Skin epidermis (tissue), 12 donors: ENCODE data around the gene CUL5.
"Not testable (repeated sequence)": the region's sequence is repeated elsewhere in the genome, so short reads cannot be mapped to it uniquely, and the experiment has no call there.

Experiments used
- H3K27ac ChIP-seq, 21 experiments: fragments of 200-600 bp; sonication (generic) in 11 of 21; one replicate each; pipeline ENCODE4 v1.5.0; 2020; ENCODE audit warnings: mild to moderate bottlenecking in 3 of 21, inconsistent platforms in 2 of 21, moderate library complexity in 2 of 21
- H3K4me3 ChIP-seq, 7 experiments: fragments of 200-600 bp; sonication (generic) in 2 of 7; one replicate each; pipeline ENCODE4 v1.5.0; 2020; ENCODE audit warnings: inconsistent platforms in 2 of 7, mild to moderate bottlenecking in 2 of 7, moderate library complexity in 1 of 7

The CUL5 gene

DNA sequence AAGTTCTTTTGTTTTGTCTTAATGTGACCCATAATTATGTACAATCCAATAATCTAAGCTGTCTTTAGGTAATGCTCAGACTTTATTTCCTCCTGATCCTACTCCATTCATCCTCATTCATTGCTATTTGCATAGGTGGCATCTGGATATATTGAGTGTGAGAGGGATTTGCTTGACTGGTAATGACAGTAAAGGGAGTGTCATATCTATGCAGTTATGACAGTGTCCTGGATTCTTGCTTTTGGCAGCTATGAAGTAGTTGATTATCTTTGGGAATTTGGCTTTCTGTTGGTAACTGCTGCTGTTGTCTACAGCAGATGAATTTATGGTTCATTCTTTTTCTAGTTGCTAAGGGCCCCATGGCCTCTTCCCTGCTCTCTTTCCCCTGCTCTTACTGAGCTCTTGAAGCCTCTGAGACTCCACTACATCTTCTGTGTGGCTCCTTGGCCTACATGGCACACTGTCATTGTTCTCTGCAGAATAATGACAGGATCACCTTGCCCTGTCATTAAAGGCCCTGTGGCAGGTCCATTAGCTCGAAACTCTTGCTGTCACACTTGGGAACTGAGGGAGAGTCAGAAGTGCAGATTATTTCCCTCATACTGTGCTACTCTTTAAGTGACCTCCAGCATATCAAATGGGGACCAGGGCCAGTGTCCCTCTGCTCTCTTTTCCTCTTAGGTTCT lies 92.5 kb downstream of the CUL5 start:
- Histone ChIP-seq H3K4me3 (no peak overlapping the region), H3K27ac (no peak overlapping the region)

DNA sequence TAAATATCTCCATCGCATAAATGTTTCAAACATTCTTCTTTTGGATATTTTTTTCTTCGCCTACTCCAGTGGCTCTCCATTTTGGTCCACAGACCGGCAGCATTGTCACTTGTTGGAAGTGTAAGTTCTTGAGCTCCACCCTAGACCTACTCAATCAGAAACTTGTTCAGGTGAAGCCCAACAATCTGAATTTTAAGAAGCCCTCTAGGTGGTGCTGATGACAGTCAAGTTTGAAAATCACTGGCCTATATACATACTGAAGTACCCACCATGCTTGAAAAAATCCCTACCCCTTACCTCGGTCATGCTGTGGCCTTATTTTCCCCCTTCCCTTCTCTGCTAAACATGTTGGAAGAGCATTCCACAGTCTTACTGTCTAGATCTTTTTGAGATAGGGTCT lies 102.4 kb downstream of the CUL5 start:
- Histone ChIP-seq H3K4me3 (no peak overlapping the region), H3K27ac (no peak overlapping the region)

DNA sequence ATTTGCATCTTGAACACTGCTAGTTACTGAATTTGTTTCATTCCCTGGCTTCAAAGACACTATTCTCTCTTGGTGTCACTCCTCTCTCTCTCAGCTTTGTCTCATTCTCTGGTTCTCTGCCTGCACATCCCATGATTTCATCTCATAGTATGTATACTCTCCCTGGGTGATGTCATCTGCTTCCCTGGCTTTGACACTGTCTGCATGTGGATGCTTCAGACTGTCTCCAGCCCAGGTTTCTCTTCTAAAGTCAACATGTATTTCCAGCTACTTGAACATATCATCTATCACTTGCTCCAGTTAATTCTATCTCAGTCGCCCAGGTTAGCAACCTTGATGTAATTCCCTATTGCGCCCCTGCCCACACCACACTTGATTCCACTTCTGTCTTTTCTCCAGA lies 103.4 kb downstream of the CUL5 start:
- H3K27ac ChIP-seq = no peak overlapping the region
- no peak overlapping the region for H3K4me3 ChIP-seq

DNA sequence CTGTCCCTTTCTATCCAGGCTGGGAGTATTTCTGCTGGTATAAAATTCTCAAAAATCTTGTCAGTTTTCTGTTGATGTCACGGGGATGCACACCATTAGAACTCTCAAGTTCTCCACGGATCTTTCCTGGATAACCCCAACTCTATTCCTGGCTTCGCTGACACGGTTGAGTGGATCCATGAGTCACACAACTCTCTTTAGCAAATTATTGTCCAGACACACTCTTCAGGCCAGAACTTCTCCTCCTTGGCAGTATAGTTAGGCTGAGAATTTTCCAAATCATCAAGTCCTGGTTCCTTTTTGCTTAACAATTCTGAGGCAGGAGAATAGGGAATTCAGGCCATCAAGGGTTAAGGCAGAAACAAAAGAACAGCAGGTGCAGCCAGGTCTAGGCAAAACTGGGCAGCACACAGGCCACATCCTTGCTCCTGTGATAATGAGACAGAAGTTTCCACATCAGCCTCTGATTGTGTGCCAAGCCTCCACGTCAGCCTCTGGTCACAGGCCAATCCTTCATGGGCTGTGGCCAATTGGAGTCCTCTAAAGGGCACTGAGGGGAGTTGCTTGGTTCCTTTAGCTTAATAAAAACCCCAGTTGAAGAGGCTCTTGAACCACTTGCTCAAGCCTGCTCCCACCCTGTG lies 106.9 kb downstream of the CUL5 start:
- H3K27ac ChIP-seq = peak overlapping the region in 10 of 21 experiments; percentile 10 to 78 (median 41)
- H3K4me3 ChIP-seq = no peak overlapping the region

DNA sequence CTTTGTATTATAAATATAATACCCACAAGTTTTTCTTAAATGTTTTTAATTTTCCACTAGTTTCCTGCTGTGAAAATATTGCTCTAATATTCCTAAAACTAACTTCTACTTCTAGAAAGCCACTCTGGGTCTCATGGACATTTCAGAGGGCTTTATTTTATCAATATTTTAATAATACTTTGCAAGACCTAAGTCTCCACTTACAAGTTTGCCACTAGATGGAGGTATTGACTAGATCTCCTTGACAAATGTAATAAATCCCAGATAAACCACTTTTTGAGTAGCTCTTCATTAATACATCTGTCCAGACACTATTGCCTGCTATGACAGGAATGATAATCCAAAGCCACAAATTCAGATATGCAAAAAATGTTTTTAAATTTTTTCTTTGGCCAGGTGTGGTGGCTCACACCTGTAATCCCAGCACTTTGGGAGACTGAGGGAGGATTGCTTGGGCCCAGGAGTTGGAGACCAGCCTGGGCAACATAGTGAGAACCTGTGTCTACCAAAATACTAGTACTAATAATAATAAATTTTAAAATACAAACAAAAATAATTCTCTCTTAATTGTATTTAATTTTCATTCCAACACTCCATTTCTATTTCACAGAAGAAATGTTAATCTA lies 109.2 kb downstream of the CUL5 start:
- H3K4me3 ChIP-seq = no peak overlapping the region
- H3K27ac ChIP-seq = no peak overlapping the region

DNA sequence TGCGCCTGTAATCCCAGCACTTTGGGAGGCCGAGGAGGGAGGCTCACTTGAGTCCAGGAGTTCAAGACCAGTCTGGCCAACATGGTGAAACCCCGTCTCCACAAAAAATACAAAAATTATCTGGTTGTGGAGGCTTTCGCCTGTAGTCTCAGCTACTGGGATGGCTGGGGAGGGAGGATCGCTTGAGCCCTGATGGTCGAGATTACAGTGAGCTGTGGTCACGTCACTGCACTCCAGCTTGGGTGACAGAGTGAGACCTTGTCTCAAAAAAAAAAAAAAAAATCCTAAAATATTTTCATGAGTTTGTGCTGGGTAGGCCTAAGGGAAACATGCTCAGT lies 112.2 kb downstream of the CUL5 start:
- peak overlapping the region; percentile 52 to 91 (median 72) for H3K4me3 ChIP-seq
- H3K27ac ChIP-seq = peak overlapping the region in 16 of 21 experiments; percentile 59 to 96 (median 84)

DNA sequence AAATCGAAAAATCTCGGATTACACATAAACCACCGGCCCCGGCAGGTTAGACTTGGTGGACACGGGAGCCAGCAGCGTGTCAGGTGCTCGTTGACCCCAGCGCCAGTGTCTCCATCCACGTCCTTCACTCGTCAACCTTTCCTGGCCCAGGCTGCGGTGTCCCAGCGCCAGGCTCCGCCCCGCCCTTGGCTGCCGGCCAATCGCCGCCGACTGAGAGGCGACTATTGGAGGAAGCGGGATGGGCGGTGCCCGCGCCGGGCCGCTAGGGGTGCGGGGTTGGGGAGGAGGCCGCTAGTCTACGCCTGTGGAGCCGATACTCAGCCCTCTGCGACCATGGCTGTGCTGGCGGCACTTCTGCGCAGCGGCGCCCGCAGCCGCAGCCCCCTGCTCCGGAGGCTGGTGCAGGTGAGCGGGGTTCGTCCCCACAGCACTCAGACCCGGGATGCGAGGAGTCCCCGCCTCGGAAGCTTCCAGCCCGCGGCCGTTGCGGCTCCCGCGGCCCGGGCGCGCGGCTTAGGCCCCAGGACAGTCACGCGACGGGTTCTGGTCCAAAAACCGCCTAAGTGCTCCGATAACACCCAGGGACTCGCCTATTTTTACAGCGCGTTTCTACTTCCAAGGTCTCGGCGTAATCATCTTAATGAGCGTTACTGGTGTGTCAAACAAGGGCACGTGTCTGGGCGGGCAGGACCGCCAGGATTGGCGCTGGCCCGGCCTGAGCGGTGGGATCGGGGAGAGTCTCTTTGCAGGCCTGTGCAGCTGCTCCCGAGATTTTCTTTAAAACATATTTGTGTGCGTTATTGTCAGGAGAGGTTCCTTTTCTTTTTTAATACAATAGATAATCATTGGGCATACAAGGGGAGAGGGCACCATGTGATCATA lies 112.8 kb downstream of the CUL5 start, which contains the start of gene ACAT1:
Gene ACAT1, plus strand, starts transcription at position 294 of the 882 bp plus-strand sequence. Its CDS starts 40 bp downstream, at position 334.
- H3K4me3 ChIP-seq = peak within 1 kb of the TSS; percentile 52 to 91 (median 72)
- H3K27ac ChIP-seq = peak within 1 kb of the TSS; percentile 29 to 96 (median 81)

DNA sequence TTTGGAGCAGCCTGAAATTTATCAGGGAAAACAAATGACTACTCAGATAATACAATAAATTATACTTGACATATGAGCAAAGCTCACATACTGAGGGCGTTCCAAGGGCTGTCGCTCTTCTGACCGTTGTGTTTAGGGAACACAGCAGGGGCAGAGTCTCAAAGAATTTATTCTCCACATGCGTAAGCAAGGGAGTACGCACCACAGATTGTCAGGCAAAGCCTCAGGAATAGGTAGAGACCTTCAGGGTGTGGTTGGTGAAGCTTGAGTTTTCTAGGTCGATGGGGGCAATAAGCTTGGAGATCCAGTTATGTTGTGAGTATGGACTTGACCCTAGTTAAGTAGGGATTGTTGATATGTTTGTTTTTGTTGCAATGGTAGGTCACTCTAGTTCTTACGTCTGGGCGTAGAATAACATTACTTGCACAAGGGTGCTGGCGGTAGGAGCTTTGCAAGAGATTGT lies 113.5 kb downstream of the CUL5 start:
- H3K27ac ChIP-seq = peak overlapping the region in 14 of 21 experiments; percentile 67 to 96 (median 87)
- peak overlapping the region; percentile 52 to 91 (median 72) for H3K4me3 ChIP-seq

DNA sequence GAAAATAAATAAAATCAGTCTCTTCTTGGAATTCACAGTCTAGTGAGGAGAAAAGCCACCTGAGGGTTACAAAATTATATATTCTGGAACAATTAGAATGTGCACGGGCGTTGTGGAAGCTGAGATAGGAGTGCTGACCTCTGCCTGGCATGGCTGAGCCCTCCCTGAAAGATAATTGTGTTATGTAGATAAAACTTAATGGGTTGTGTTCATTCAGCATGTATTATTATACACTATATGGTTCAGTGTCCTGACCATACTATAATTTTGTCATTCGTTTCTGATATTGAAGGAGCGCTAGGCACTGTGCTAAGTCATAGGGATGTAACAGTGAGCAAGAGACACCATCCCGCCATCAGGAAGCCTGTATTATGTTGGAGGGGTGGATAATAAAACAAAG lies 116.4 kb downstream of the CUL5 start:
- no peak overlapping the region for H3K27ac ChIP-seq
- H3K4me3 ChIP-seq = no peak overlapping the region

DNA sequence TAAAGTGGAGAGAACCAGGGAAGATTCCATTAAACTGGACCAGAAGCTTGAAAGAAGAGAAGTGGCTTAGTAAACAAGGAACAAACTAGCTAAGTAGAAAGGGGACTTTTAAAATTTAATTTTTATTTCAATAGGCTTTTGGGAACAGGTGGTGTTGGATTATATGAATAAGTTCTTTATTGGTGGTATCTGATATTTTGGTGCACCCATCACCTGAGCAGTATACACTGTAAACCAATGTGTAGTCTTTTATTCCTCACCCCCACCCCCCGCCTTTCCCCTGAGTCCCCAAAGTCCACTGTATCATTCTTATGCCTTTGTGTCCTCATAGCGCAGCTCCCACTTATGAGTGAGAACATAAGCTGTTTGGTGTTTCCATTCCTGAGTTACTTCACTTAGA lies 120.1 kb downstream of the CUL5 start:
- Histone ChIP-seq H3K4me3 (no peak overlapping the region), H3K27ac (no peak overlapping the region)

DNA sequence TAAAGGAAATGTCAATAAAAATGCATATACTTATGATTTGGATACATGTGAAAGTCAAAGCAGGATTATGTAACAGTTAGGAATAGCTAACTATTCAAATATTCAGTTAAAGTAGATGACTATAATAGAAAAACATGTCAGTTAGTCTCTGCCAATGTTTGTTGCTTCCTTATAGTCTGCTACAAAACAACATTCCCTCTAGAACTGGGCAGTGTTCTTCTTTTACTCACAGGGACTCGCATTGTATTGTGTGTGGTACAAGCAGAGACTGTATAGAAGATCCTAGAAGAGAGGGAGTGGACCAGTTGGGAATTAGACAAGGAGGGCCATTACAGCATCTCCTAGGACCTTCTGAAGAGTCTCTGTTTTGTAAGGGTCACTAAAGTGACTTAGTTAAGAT lies 123.3 kb downstream of the CUL5 start:
- Histone ChIP-seq H3K4me3 (no peak overlapping the region), H3K27ac (no peak overlapping the region)

DNA sequence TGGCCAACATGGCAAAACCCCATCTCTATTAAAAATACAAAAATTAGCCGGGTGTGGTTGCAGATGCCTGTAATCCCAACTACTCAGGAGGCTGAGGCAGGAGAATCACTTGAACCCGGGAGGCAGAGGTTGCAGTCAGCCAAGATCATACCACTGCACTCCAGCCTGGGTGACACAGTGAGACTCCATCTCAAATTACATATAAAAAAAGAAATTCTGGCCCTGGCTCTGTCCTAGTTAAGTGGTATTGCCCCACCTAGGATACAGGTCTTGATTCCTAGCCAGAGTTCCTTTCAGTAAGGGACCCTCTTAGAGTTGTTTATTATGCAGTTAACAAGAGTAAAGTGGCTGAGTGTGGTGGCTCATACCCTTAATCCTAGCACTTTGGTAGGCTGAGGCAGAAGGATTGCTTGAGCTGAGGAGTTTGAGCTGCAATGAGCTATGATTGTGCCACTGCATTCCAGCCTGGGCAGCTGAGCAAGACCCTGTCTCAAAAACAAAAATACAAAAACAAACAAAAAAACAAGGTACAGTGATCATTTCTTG lies 124.4 kb downstream of the CUL5 start:
- not testable (repeated sequence) for H3K4me3 ChIP-seq
- peak overlapping the region in 1 of 21 experiments; percentile 10 for H3K27ac ChIP-seq

DNA sequence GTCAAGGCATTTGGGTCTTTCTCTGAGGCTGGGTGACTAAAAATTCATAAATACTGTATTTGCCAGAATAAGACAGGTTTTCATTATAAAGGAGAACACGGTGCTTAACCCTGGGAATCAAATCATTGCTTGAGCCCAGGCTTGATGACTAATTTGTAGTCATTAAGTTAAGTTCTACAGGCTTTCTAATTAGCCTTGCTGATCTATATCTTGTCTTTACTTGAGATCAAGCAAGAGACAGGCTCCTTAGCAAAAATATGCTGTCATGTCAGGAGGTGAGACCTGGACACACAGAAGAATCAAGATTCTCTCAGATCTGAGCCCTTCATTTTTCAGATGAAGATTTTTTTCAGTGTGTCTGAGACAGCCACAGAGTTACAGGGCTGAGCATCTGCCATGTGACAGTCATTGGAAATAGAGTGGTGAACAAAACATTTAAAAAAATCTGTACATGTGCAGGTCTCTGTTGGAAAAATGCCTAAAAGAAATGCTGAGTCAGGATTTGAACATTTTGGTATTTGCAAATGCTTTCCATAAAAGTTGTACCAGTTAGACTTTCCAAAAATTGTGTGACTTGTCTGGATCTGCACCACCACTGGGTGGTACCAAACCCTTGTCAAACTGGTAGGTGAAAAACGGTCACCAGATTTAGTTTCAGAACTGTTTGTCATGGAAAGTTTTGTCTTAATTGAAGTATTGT lies 127.3 kb downstream of the CUL5 start:
- Histone ChIP-seq H3K27ac (peak overlapping the region in 2 of 21 experiments; percentile 4 to 51), H3K4me3 (no peak overlapping the region)

DNA sequence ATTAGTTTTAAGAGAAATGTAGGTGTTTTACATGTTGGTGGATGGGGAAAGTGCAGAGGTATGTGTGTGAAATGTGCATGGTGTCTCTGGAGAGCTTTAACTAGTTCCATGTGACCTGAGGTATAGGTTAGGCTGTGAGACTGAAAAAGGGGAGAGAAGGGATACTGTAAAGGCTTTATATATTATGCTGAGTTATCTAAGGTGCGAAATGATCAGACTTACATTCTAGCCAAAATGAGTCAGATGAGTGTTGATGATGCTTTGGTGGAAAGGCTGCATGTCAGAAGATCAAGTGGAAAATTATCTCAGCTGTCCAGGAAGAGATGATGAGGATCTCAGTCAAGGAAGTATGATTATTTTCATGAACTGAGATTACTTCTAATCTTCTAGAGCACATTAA lies 128.5 kb downstream of the CUL5 start:
- Histone ChIP-seq H3K27ac (peak overlapping the region in 2 of 21 experiments; percentile 21 to 51), H3K4me3 (no peak overlapping the region)

DNA sequence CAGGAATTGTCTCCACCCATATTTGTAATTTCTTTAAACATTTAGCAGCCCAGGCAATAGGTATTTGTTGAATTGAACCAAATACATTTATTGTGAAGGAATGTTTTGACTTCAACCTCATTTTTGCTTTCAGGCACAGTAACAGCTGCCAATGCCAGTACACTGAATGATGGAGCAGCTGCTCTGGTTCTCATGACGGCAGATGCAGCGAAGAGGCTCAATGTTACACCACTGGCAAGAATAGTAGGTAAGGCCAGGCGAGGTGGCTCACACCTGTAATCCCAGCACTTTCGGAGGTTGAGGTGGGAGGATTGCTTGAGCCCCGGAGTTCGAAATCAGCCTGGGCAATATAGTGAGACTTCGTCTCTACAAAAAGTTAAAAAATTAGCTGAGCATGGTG lies 133.6 kb downstream of the CUL5 start:
- Histone ChIP-seq H3K4me3 (no peak overlapping the region), H3K27ac (no peak overlapping the region)

DNA sequence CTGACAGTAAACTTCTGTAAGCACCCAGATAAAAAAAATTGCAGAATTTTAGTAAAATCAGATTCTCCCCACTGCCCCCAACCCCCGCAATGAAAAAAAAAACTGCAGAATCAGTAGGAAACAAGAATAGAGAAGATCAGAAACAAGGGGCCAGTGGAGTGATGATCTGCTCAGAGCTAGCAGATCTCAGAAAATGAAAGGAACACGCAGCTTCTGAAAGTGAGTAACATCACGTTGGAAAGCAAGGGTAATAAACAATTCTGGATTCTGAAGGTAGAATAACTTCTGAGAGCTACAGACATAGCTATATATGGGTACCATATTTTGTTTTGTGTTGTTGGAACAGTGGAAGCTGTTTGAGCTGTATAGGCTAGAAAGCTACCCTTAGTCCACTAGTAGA lies 135.9 kb downstream of the CUL5 start:
- no peak overlapping the region for H3K27ac ChIP-seq
- H3K4me3 ChIP-seq = no peak overlapping the region

DNA sequence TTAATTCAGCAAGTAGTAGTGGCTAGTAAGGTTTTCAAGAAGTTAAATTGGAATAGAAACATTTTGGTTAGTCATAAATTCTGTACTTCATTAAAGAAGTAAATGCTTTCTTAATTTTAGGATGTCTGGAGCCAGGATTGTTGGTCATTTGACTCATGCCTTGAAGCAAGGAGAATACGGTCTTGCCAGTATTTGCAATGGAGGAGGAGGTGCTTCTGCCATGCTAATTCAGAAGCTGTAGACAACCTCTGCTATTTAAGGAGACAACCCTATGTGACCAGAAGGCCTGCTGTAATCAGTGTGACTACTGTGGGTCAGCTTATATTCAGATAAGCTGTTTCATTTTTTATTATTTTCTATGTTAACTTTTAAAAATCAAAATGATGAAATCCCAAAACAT lies 138.5 kb downstream of the CUL5 start:
- no peak overlapping the region for H3K27ac ChIP-seq
- no peak overlapping the region for H3K4me3 ChIP-seq

DNA sequence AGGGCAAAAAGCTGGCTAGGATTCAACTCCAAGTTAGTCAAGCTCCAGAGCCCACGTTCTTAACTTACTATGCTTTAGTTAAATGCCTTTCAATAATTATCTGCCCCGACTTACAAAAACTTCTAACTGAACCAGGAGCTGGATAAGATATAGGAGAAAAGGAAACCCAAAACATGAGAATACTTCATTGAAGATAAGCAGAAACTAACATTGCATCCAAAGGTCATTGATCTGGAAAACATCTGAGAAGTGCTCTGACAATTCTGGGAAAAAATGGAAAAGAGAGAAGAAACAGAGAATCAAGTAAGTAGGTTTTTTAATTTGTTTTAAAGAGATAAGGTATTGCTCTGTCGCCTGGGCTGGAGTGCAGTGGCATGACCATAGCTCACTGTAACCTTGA lies 139.9 kb downstream of the CUL5 start:
- no peak overlapping the region for H3K27ac ChIP-seq
- no peak overlapping the region for H3K4me3 ChIP-seq

DNA sequence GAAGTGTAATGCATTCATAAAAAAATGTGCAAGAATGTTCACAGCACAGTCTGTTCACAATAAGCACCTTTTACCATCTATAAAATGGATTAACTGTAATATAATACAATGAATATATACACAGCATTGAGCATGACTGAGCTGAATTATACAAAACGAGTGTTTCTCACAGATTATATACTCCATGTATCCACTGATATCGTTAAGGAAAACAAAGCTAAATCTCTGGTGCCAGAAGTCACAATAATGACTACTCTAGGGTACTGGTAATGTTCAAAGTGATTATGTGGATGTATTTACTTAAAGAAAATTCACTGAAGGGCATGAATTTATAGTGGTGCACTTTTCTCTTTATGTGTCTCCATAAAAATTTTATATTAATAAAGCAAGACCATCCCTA lies 145.9 kb downstream of the CUL5 start:
- Histone ChIP-seq H3K4me3 (no peak overlapping the region), H3K27ac (no peak overlapping the region)
